Measurements from ENCODE around the gene LEFTY1. TPM values are rescaled to one million over a fixed set of nuclear protein-coding genes. Genes with fewer than 3 reads are reported as not detected.

The LEFTY1 gene
- total RNA-seq, 6 experiments from 2014 or later: not detected

GRCh38 chr1:225860876-225861441 is 28.0 kb downstream of the LEFTY1 start:
- peaks cover 9% of the 10 kb centered on the region; the same call in 1 of the 2 replicates for H3K36me3 Mint-ChIP-seq (ENCODE audit: low read depth)
- peaks cover 22% of the 10 kb centered on the region for H3K4me1 Mint-ChIP-seq (ENCODE audit: low read depth)
- no peaks in the 10 kb centered on the region; the same call in 1 of the 2 replicates for H3K27me3 Mint-ChIP-seq (ENCODE audit: insufficient read depth)
- H3K4me3 Mint-ChIP-seq: no peak overlapping the region
- no peaks in the 10 kb centered on the region for H3K9me3 Mint-ChIP-seq
- TF ChIP-seq CTCF (IDR thresholded peaks at IDR 0.05): no peak
- H3K27ac Mint-ChIP-seq: no peak overlapping the region
- DNase-seq: no peak

- no peak overlapping the region for H3K4me3 Mint-ChIP-seq
- no peak for TF ChIP-seq CTCF (IDR thresholded peaks at IDR 0.05)
- no peaks in the 10 kb centered on the region for H3K9me3 Mint-ChIP-seq
- peaks cover 15% of the 10 kb centered on the region for H3K36me3 Mint-ChIP-seq (ENCODE audit: low read depth)
- DNase-seq: no peak
- no peak overlapping the region for H3K27ac Mint-ChIP-seq
- H3K4me1 Mint-ChIP-seq (ENCODE audit: low read depth): peaks cover 14% of the 10 kb centered on the region
- H3K27me3 Mint-ChIP-seq (ENCODE audit: insufficient read depth): no peaks in the 10 kb centered on the region; the same call in 1 of the 2 replicates
Measured at GRCh38 chr1:225860107-225860506, 28.8 kb downstream of the LEFTY1 start.

DNA sequence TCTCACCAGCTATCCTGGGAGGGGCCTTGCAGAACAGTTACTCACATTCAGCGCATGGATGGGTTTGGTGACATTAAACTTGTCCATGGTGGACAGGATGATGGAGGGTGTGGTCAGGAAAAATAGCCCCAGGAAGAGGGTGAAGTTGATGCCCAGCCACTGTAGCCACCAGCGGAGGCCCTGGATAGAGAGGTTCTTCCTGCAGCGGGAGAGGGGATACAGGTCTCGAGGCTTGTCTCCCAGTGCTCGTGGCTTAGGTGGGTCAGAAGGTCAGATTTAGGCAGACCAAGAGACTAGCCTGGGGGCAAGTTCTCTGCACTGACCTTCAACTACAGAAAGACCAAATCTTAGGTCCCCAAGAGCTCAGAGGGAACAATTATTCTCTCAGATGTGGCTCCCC is 29.8 kb downstream of the LEFTY1 start:
- no peak for TF ChIP-seq CTCF (IDR thresholded peaks at IDR 0.05)
- DNase-seq: no peak
- no peak overlapping the region for H3K27ac Mint-ChIP-seq
- H3K4me1 Mint-ChIP-seq (ENCODE audit: low read depth): peaks cover 8% of the 10 kb centered on the region
- H3K36me3 Mint-ChIP-seq (ENCODE audit: low read depth): peaks cover 18% of the 10 kb centered on the region
- no peak overlapping the region for H3K4me3 Mint-ChIP-seq
- H3K9me3 Mint-ChIP-seq: no peaks in the 10 kb centered on the region
- no peaks in the 10 kb centered on the region; the same call in 1 of the 2 replicates for H3K27me3 Mint-ChIP-seq (ENCODE audit: insufficient read depth)

DNA sequence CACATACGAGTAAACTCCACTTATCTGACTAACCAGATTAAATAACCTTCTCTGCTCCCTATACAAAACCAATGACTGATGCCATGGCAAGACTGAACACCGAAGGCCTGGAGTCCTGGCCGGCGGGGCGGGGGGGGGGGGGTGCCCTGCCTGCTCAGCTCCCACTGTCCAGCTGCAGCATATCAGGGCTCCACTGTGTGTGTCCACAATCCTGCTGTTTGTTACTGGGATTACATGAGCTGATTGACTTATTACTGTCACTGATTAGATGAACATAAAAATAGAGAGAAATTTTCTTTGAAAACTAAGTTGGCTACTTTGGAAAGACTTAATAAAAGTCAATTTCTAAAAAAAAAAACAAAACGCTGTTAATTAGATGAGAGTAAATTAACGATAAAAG is 31.7 kb downstream of the LEFTY1 start:
- H3K9me3 Mint-ChIP-seq: no peaks in the 10 kb centered on the region
- H3K4me3 Mint-ChIP-seq: no peak overlapping the region
- peaks cover 5% of the 10 kb centered on the region; the same call in 1 of the 2 replicates for H3K4me1 Mint-ChIP-seq (ENCODE audit: low read depth)
- no peak overlapping the region for H3K27ac Mint-ChIP-seq
- peaks cover 27% of the 10 kb centered on the region for H3K36me3 Mint-ChIP-seq (ENCODE audit: low read depth)
- no peak for TF ChIP-seq CTCF (IDR thresholded peaks at IDR 0.05)
- no peak for DNase-seq
- no peaks in the 10 kb centered on the region; the same call in 1 of the 2 replicates for H3K27me3 Mint-ChIP-seq (ENCODE audit: insufficient read depth)

GRCh38 chr1:225855503-225856300 is 33.2 kb downstream of the LEFTY1 start:
- Mint-ChIP-seq H3K4me1 (ENCODE audit: low read depth) (peaks cover 5% of the 10 kb centered on the region; the same call in 1 of the 2 replicates), H3K36me3 (ENCODE audit: low read depth) (peaks cover 29% of the 10 kb centered on the region)
- peak; percentile 9; the same call in 1 of the 2 replicates for TF ChIP-seq CTCF (IDR thresholded peaks at IDR 0.05)

More at GRCh38 chr1:225855503-225856300, 33.2 kb downstream of the LEFTY1 start:
- DNase-seq: no peak
- Mint-ChIP-seq H3K27ac (no peak overlapping the region), H3K4me3 (no peak overlapping the region), H3K27me3 (ENCODE audit: insufficient read depth) (peaks cover 2% of the 10 kb centered on the region; the same call in 1 of the 2 replicates), H3K9me3 (no peaks in the 10 kb centered on the region)
